SJCRH30 (cell line): ENCODE results near the gene RHOJ. TPM values are rescaled to one million over a fixed set of nuclear protein-coding genes. Genes with fewer than 3 reads are reported as not detected.

ENCODE experiments used
- DNase-seq, 2 experiments: peaks; one replicate each; pipeline ENCODE4 v3.0.0-alpha.2; 2015 to 2020
- H3K27ac ChIP-seq: fragments of 250-450 bp; sonication (Bioruptor Pico); 2 replicates; pipeline ENCODE4 v1.5.1; 2020; ENCODE audit warnings: mild to moderate bottlenecking, moderate library complexity
- H3K27me3 ChIP-seq: fragments of 250-450 bp; sonication (Bioruptor Pico); 2 replicates; pipeline ENCODE4 v1.5.1; 2020; ENCODE audit warnings: mild to moderate bottlenecking, moderate library complexity
- H3K36me3 ChIP-seq: fragments of 250-450 bp; sonication (Bioruptor Pico); 2 replicates; pipeline ENCODE4 v1.5.1; 2020; ENCODE audit warnings: mild to moderate bottlenecking, moderate library complexity
- H3K4me1 ChIP-seq: fragments of 250-450 bp; sonication (Bioruptor Pico); 2 replicates; pipeline ENCODE4 v1.5.1; 2020; ENCODE audit warnings: mild to moderate bottlenecking, moderate library complexity
- H3K4me3 ChIP-seq: fragments of 250-450 bp; sonication (Bioruptor Pico); 2 replicates; pipeline ENCODE4 v1.5.1; 2020; ENCODE audit warnings: mild to moderate bottlenecking, moderate library complexity
- H3K9me3 ChIP-seq: fragments of 250-450 bp; sonication (Bioruptor Pico); replicated peaks from 2 replicates; pipeline ENCODE4 v1.5.1; 2020; ENCODE audit warnings: mild to moderate bottlenecking, moderate library complexity
- total RNA-seq: library from RNA; depleted of rRNA; stranded (reverse); fragments of >200 nt; shearing (Covaris generic); gene quantifications from 2 replicates; pipeline ENCODE4 v1.2.3, GENCODE V29; 2014

Gene RHOJ
- total RNA-seq, 1 experiment from 2014 or later, result 3.5 TPM

DNA sequence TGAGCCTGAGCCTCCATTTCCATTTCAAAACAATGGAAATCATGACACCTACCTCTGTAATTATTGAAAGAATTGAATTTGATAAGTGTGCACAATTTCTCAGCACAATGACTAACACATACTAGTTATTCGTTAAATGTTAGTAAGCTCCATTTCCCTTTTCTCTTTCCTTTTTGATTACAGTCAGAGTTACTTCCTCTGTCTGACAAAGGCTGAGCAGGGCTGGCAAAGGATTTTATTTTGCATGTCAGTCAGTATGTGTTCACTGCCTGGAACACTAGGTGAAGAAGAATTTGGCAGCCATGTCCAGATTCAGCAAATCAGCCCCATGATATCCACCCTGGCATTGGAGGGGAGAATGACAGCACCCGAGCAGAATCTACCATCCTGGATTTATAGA, 12.2 kb upstream of the RHOJ start:
- Histone ChIP-seq H3K9me3 (no peaks in the 10 kb centered on the region), H3K27me3 (no peaks in the 10 kb centered on the region), H3K36me3 (no peaks in the 10 kb centered on the region), H3K4me3 (no peak overlapping the region), H3K27ac (no peak overlapping the region), H3K4me1 (no peaks in the 10 kb centered on the region)
- no peak for DNase-seq

DNA sequence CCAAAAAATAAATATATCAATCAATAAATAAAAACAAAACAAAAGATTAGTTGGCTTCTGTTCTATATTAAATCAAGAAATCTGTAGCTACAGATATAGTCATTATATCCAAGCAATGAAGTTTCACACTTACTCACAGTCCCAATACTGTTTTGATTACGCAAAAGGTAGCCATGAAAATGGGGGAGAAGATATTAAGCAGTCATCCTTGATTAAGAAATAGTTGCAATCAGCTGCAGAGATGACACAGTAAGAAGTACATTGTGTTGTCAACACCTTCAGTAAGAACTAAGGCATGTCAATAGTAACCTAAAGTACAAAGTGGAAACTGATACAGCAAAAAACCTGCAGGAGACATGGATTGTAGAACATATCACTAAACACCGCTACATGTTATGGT, 11.0 kb upstream of the RHOJ start:
- Histone ChIP-seq H3K4me1 (no peaks in the 10 kb centered on the region), H3K9me3 (no peaks in the 10 kb centered on the region), H3K27ac (no peak overlapping the region), H3K27me3 (no peaks in the 10 kb centered on the region), H3K36me3 (no peaks in the 10 kb centered on the region), H3K4me3 (no peak overlapping the region)
- no peak for DNase-seq

DNA sequence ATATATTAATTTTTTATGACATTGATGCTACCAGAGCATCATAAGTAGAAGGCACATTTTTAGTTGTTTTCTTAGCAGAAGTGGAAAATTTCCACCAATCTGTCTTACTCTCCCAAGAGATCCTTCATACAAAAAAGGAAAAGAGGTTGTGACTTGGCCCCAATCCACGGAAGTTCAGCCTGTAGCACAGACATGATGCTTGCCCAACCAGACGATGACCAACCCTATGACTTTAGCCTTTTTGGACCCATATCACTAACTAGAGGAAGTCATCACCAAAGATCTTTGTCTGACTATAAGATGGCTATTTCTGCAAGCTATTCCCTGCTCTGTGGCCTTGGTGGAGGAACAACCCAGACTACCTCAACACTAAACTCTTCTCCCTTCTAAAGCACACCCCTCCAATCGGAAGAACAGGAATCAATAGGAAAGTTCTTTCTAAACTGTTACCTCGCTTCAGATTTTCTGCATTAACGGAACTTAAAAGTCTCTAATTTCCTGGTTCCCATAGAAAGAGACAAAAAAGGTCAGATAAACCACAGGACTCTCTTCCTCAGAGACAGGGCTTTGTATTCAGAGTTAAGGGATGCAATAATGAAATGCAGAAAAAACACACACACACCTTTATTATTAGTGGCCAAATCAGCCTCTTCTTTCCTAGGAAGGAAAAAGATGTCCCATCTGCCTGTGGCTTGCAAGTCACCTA, 4.1 kb upstream of the RHOJ start:
- no peaks in the 10 kb centered on the region for H3K36me3 ChIP-seq
- no peak overlapping the region for H3K27ac ChIP-seq
- no peaks in the 10 kb centered on the region for H3K9me3 ChIP-seq
- H3K27me3 ChIP-seq, result no peaks in the 10 kb centered on the region
- H3K4me3 ChIP-seq, result no peak overlapping the region
- no peak for DNase-seq
- H3K4me1 ChIP-seq, result no peaks in the 10 kb centered on the region

DNA sequence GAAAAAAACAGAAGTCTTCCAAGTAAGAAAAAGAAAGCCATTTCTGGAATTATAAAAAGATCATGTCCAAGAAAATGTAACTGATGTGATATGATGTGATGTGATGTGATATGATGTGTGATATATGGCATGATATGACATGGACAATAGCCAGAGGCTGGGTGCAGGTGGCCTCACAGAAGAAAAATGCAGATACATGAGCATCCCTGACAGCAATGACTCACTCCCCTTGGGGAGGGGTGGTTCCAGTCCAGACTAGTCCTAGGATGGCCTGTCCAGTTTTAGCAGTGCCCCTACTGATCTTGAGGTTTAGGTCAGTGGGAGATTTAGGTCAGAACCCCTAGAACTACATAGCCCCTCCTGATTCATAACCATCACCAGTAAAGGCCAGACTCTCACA, 3.5 kb upstream of the RHOJ start:
- no peaks in the 10 kb centered on the region for H3K27me3 ChIP-seq
- no peaks in the 10 kb centered on the region for H3K9me3 ChIP-seq
- no peaks in the 10 kb centered on the region for H3K36me3 ChIP-seq
- no peak overlapping the region for H3K4me3 ChIP-seq
- H3K4me1 ChIP-seq, result no peaks in the 10 kb centered on the region
- no peak for DNase-seq
- H3K27ac ChIP-seq, result no peak overlapping the region

DNA sequence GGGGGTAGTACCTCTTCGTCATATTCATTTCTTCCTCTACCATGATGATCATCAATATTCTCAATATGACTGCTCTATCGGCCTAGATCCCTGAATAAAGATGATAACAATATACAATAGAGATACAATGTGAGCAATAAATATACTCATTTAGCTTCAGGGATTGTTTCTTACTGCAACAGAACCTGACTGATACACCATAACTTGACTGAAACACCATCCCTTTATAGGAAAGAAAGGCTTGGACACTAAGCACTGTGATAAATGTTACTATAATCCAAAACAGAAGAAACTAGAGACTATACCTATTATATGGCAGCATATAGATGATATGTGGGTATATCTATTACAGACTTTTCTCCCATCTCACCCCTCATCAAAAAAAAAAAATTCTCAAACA, 1.2 kb upstream of the RHOJ start:
- Histone ChIP-seq H3K36me3 (no peaks in the 10 kb centered on the region), H3K9me3 (no peaks in the 10 kb centered on the region), H3K4me3 (no peak overlapping the region), H3K4me1 (no peaks in the 10 kb centered on the region), H3K27me3 (no peaks in the 10 kb centered on the region), H3K27ac (no peak overlapping the region; the same call in 1 of the 2 replicates)
- no peak for DNase-seq

DNA sequence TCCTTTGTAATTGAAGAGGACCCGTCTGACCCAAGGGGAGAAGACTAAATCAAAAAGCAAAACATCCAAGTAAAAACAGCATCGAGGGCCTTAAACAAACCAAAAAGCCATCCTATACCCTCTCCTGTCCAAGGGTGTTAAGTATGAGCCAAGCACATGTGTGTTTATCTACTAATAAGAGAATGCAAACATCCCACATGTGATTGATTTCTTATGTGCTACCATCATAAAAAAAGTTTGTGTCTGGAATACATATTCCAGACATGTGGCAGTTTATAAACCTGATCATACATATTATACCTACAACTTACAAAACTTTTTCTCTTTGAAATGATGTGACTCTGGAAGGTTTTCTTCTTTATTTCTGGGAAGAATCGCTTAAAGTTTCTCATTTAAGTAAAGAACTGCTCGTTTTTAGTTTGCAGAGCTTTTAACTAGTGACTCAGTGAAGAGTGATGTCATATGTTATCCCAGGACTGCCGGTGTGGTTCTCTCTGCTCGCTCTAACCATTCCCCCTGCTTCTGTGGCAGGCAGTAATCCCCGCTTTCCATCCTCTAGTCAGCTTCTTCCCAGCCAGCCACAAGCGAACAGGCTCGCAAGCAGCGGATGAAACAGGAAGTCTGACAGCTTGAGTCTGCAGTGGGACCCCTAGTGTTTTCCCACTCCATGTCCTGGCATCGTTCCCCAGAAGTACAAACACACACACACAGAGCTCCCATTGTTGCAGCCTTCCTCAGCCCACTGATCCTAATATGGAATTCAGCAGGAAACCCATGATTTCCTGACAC, 431 bp upstream of the RHOJ start:
- DNase-seq, result peak; percentile 93 to 97
- Histone ChIP-seq H3K27me3 (no peaks in the 10 kb centered on the region), H3K4me1 (no peaks in the 10 kb centered on the region), H3K27ac (peak overlapping the region; percentile 96), H3K4me3 (peak overlapping the region; percentile 65), H3K9me3 (no peaks in the 10 kb centered on the region), H3K36me3 (no peaks in the 10 kb centered on the region)

DNA sequence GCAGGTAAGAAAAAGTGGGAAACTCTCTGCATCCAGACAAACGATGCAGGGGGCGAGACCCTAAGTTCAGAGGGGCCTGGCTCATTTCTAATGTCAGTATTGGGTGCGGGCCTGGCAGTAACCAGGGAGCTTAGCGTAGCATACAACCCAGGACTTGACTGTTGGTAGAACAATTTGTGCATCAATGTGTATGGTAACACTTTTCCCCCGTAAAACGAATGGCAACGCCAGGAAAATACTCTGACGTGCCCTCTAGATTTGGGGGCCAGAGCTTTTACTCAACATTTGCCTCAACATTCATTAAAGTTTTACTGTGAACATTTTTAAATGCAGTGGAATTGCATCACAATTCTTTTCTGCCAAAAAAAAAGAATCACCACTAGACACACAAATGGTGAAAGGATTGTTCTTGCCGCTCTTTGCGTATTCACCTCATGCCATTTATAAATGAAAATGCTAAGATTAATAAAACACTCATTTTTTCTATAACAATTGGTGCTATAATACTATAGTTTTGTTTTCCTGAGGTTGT, 867 bp downstream of the RHOJ start:
- peak overlapping the region; percentile 96 for H3K27ac ChIP-seq
- no peaks in the 10 kb centered on the region for H3K27me3 ChIP-seq
- DNase-seq, result no peak
- no peaks in the 10 kb centered on the region for H3K9me3 ChIP-seq
- peak overlapping the region; percentile 65 for H3K4me3 ChIP-seq
- H3K36me3 ChIP-seq, result no peaks in the 10 kb centered on the region; the same call in 1 of the 2 replicates
- no peaks in the 10 kb centered on the region for H3K4me1 ChIP-seq

DNA sequence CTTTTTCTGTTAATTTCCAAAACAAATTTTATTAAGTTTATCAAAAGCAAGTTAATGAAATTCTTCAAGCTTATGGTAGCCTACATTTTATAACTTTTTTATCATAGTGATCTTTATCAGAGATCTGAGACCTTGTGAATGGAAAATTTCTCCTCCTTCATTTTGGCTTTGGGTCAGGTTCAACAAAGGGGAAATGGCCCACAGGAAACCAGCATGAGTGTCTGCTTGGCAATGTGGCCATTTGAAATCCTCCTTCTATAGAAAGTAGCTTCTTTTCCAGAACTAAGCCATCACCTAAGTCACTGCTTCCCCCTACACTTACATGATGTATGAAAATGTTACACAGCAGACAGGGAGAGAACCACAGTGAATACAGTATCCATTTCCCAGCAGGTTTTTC, 1.6 kb downstream of the RHOJ start:
- Histone ChIP-seq H3K4me3 (peak overlapping the region; percentile 65), H3K27ac (peak overlapping the region; percentile 96), H3K9me3 (no peaks in the 10 kb centered on the region), H3K27me3 (no peaks in the 10 kb centered on the region), H3K4me1 (no peaks in the 10 kb centered on the region), H3K36me3 (no peaks in the 10 kb centered on the region; the same call in 1 of the 2 replicates)
- peak; percentile 5 to 36 for DNase-seq

DNA sequence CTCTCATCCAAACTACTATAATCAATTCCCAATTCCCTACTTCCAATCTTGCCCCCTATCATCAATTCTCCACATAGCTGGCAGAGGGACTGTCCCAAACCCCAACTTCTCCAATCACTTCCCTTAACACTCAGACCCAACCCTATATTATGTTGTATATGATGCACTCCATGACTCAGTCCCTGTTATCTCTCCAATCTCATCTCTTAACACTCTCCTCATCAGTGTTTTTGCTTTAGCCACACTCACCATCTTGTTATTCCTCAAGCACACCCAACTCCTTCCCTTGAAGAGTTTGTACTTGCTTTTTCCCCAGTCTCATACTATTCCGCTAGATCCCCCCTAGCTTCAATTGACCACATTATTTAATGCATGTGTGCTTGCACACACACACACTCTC, 4.9 kb downstream of the RHOJ start:
- H3K4me1 ChIP-seq, result no peaks in the 10 kb centered on the region
- H3K36me3 ChIP-seq, result no peaks in the 10 kb centered on the region; the same call in 1 of the 2 replicates
- no peak overlapping the region for H3K4me3 ChIP-seq
- H3K27me3 ChIP-seq, result no peaks in the 10 kb centered on the region
- H3K9me3 ChIP-seq, result no peaks in the 10 kb centered on the region
- DNase-seq, result no peak
- no peak overlapping the region for H3K27ac ChIP-seq

DNA sequence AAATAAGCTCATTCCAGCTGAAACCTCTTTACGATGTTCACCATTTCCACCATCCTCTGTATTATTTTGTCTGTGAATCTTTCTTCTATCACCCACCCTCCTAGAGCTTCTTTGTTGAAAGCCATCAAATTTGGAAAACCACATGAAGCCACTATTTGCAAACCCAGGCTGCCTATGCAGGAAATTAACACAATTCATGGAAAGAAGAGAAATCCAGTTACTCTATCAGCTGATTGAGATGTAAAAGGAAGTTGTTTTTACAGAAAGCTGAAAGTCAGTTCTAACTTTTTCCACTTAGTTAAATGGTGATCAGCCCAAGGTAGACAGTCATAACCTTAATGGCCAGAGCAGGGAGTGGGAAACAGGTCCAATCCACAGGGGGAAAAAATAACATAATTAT, 6.6 kb downstream of the RHOJ start:
- no peaks in the 10 kb centered on the region; the same call in 1 of the 2 replicates for H3K9me3 ChIP-seq
- no peak overlapping the region for H3K4me3 ChIP-seq
- no peak for DNase-seq
- H3K36me3 ChIP-seq, result no peaks in the 10 kb centered on the region; the same call in 1 of the 2 replicates
- no peaks in the 10 kb centered on the region for H3K27me3 ChIP-seq
- H3K4me1 ChIP-seq, result no peaks in the 10 kb centered on the region
- no peak overlapping the region for H3K27ac ChIP-seq

DNA sequence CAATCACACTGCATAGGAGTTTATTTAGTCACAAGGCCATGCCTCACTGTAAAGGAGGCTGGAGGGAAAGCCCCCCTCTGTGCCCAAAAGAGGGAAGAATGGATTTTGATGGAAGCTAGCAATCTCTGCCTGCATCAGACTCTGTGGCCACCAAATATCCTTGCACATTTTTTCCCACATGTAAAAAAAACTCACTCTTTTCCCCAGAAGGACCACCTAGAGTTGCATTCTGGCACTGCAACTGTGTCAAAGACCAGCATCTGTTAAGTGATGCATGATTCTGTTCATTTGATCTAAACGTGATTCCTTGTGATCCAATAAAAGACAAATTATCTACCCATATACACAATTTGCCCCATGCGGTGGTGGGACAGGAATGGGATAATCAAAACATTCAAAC, 8.0 kb downstream of the RHOJ start:
- no peak for DNase-seq
- Histone ChIP-seq H3K36me3 (no peaks in the 10 kb centered on the region; the same call in 1 of the 2 replicates), H3K27me3 (no peaks in the 10 kb centered on the region), H3K9me3 (no peaks in the 10 kb centered on the region; the same call in 1 of the 2 replicates), H3K4me3 (no peak overlapping the region), H3K4me1 (no peaks in the 10 kb centered on the region), H3K27ac (no peak overlapping the region)

DNA sequence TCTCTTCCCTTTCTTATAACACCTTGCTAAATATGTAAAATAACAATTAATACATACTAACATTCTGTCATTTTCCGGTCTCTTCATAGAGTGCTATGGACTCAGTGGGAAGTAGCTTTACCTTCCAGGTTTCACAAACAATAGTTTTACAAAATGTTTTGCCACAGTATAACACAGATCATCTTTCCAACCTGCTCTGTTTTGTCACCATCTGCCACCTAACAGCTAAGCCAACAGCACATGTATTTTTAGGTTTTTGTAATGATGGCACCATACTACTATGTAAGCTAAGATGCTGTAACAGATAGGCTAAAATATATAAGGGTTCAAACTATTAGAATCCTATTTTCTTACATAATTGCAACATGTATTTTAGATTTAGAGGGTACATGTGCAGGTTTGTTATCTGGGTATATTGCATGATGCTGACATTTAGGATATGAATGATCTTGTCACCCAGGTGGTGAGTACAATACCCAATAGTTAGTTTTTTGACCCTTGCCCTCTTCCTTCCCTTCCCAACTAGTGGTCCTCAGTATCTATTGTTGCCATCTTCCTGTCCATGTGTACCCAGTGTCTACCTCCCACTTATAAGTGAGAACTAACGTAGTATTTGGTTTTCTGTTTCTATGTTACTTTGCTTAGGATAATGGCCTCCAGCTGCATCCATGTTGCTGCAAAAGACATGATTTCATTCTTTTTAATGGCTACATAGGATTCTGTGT, 8.7 kb downstream of the RHOJ start:
- H3K4me3 ChIP-seq, result no peak overlapping the region
- H3K36me3 ChIP-seq, result no peaks in the 10 kb centered on the region; the same call in 1 of the 2 replicates
- H3K27me3 ChIP-seq, result no peaks in the 10 kb centered on the region
- H3K27ac ChIP-seq, result no peak overlapping the region
- H3K9me3 ChIP-seq, result no peaks in the 10 kb centered on the region; the same call in 1 of the 2 replicates
- H3K4me1 ChIP-seq, result no peaks in the 10 kb centered on the region
- DNase-seq, result no peak

DNA sequence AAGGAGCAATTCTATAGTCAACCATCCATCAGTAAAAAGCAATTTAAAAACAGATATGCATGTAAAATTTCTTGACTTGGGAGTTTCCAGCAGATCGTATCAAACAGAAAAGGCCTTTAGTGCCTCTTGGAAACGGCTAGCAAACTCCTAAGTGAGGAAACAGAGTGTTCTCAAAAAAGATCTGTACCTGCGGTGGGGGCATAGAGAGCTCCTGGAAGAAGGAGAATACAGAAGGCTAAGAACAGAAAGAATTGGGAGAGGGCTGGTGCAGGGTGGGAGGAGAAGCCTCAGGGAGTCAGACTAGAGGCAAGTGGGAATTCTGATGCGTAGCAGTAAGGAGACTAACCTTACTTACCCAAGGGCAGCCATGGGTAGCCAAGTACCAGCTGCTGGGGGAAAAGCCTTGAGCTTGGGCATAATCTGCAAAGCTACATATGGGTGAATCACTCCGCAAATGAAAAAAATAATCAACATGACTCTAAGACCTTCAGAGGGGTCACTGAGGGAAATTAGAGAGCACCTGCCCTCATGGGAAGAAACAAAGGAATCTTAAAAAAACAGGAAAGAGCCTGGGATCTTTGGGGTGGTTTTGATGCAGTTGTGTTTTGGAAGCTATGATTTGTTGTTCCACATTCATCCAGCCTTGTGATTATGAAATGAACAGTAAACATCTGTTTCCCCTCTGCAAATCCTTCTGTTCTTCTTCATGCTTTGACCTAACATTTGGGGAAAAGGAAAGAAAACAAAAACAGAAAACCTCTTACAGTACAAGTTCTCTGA, 10.4 kb downstream of the RHOJ start:
- H3K36me3 ChIP-seq, result no peaks in the 10 kb centered on the region
- DNase-seq, result no peak
- no peaks in the 10 kb centered on the region; the same call in 1 of the 2 replicates for H3K9me3 ChIP-seq
- no peak overlapping the region for H3K27ac ChIP-seq
- no peak overlapping the region for H3K4me3 ChIP-seq
- no peaks in the 10 kb centered on the region for H3K4me1 ChIP-seq
- no peaks in the 10 kb centered on the region for H3K27me3 ChIP-seq

DNA sequence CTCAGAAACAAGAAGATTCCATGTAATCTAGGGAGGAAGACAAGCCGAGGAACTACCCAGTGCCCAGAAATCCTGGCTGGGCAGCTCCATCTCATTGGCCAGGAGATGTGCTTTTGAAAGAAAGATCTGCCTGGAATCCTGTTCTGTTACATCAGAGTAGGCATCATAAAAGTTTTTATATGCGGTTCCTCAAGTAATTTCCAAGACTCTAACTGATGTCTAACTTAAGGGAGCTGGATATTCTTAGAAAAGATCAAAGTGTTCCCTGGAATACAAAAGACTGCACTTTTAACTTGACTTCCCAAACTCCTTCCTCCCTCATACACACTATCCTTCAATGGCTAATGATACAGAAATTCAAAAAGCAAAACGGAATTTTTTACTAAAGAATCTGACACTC, 16.3 kb downstream of the RHOJ start:
- H3K4me1 ChIP-seq, result no peaks in the 10 kb centered on the region
- DNase-seq, result no peak
- no peaks in the 10 kb centered on the region for H3K36me3 ChIP-seq
- H3K4me3 ChIP-seq, result no peak overlapping the region
- H3K27ac ChIP-seq, result no peak overlapping the region
- H3K9me3 ChIP-seq, result no peaks in the 10 kb centered on the region; the same call in 1 of the 2 replicates
- H3K27me3 ChIP-seq, result no peaks in the 10 kb centered on the region
